Measurements from ENCODE around the gene ASPSCR1.

ASPSCR1 gene

DNA sequence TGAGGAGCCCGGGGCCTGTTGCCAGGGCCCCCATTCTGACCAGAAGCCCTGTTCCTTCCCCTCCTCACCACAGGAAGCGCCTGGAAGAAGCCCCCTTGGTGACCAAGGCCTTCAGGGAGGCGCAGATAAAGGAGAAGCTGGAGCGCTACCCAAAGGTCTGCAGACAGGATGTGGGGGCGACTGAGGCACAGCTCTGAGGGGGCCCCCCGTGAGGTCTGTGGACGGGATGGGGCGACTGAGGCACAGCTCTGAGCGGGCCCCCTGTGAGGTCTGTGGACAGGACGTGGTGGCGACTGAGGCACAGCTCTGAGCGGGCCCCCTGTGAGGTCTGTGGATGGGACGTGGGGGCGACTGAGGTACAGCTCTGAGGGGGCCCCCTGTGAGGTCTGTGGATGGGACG lies 32.0 kb downstream of the ASPSCR1 start:
- FAIRE-seq: no peak
- DNase-seq (ENCODE audit: insufficient read length, low spot score): no peak

DNA sequence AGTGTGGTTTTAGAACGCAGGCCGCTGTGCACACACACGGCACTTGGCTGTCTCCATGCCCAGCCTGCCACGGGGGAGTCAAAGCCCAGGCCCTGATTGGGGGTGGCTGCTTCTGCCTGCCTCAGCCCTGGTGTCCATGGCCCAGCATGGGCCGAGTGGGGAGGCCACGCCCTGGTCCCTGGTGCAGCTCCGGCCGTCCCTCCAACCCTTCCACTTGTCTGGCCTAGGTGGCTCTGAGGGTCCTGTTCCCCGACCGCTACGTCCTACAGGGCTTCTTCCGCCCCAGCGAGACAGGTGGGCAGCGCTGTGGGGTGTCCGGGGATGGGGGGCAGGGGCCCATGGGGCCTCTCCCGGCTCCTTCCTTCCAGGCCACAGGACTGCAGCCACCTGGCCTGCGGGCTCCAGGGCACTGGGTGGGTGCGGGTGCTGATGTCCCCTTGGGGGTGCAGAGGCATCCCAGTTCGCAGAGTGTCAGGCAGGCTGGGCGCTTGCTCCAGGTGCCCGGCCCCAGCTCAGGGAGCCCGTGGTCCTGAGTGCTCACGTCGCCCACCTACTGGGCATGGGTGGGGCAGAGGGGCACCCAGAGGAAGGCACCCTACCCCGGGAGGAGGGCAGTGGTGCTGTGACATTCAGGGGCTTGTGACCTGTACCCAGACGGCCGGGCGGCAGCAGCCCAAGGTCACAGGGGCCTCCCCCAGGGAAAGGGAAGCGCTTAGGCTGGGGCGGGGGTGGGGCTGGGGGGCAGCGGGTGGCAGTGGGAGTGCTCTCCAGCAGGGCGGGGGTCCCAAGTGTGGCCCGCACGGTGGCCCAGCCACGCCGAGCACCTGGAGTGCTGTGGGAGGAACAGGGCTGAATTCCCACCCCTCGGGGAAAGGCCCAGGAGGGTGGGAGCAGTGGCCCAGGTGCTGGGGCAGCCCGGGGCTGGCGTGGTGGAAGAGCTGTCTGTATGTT lies 33.4 kb downstream of the ASPSCR1 start:
- no peak for DNase-seq (ENCODE audit: insufficient read length, low spot score)
- FAIRE-seq: no peak

DNA sequence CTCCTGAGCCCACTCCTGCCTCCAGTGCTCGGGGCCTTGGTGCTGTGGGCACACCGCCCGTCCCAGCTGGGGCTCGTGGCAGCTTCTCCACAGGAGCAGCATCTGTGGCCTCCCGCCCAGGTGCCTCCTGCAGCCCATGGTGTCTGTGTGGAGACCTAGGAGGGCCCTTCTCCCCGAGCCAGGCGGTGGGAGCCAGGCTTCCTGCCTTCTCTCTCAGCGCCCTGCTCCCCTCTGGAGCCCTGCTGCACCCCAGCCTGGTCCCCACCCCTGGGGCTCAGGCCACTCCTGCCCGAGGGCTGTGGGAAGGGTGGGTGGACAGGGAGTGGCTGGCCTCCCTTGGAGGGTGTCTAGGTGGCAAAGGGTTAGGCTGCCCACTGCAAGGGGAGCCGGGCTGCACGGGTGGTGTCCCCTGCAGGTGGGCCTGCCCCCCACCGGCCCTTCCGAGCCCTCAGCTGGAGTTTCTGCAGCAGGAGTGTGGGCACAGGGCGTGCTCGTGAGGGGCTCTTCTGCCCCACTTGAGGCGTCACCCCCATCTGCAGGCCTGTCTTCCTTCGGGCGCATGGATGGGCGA lies 34.3 kb downstream of the ASPSCR1 start:
- DNase-seq (ENCODE audit: insufficient read length, low spot score) (no peak), FAIRE-seq (no peak)

DNA sequence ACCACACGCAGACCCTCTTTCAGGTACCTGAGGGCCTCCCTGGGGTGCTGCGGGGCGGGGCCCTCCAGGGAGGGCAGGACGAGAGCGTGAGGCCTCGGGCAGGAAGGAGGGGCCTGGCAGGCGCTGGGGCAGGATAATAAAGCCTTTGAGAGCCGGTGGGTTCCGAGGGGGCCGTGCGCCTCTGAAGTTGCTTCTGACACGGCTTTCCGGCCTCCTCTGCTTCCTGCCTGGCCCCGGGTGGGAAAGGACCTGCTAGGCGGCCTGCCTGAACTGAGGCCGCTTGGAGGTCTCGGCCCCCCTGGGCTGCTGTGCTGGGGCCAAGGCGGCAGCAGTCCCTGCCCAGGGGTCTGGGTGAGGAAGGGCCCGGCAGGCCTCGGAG lies 34.8 kb downstream of the ASPSCR1 start:
- no peak for FAIRE-seq
- DNase-seq (ENCODE audit: insufficient read length, low spot score): no peak

DNA sequence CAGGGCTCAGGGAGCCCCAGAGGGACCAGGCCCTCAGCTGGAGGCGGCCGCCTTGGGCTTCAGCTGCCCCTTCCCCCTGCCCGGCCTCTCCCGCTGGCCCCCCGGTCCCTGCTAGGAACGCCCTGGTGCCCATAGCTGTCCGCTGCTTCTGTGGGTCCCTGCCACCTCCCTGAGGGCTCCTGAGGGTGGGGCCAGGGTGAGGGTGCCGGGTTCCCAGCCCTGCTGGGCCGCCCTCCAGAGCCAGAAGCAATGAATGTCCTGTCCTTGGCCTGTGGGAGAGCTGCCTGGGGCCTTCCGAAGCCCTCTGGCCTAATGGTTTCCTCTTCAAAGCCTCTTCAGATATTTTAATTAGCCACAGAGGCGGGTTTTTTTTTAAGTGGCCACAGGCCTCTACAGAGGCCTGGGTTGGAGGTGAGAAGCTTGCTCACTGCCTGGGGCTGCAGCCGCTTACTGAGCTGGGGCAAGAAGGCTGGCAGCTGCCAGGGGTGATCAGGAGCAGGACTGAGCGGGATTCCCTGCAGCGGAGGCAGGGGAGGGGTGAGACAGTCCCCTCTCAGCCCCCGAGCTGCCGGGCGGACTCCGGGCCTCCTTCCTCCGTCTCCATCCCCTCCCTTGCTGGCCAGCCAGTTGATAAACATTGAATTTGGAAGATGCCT lies 35.3 kb downstream of the ASPSCR1 start:
- no peak for FAIRE-seq

DNA sequence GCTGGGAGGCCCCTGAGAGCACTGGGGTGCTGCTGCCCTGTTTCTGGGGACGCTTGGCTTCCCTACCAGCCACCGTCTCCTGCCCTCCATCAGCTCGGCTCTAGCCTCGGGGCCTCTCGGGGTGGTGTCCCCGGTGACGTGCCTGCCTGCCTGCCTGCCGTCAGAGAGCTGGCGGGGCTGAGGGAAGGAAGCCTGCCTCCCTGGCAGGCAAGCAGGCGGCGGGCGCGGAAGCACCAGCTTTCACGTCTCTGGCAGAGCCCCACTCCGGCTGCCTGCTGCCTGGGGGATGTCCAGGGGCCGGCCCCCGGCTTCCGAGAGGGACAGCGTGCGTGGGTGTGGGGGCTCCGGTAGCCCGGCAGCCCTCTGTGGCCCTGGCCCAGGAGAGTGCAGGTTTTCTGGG lies 35.9 kb downstream of the ASPSCR1 start:
- FAIRE-seq (no peak), DNase-seq (ENCODE audit: insufficient read length, low spot score) (no peak)

More for the DNA sequence above, 35.3 kb downstream of the ASPSCR1 start:
- DNase-seq (ENCODE audit: insufficient read length, low spot score): no peak

DNA sequence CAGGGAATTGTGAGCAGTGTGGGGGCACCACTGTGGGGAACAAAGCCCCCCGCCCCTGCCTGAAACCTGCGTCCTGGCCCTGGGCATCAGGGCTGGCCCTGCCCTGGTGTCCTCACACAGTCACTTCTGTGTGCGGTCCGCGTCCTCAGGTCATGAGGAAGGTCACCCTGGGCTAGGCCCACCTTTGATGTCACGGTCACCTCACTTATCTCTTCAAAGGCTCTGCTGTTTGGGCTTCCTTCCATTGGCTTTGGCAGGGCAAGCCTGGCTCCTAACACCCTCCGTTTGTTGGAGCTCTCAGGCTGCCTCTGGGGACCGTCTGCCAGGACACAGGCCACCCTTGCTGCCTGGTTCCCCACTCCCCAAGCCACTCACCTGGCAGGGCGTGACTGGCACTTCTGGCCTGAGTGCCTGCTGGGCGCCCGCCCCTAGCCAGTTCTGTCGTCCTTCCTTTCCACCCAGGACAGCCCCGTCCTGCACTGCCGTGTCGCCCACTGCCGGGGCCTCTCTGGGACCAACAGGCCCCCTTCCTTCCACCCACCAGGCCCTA lies 36.4 kb downstream of the ASPSCR1 start:
- no peak for FAIRE-seq
- DNase-seq (ENCODE audit: insufficient read length, low spot score): no peak

DNA sequence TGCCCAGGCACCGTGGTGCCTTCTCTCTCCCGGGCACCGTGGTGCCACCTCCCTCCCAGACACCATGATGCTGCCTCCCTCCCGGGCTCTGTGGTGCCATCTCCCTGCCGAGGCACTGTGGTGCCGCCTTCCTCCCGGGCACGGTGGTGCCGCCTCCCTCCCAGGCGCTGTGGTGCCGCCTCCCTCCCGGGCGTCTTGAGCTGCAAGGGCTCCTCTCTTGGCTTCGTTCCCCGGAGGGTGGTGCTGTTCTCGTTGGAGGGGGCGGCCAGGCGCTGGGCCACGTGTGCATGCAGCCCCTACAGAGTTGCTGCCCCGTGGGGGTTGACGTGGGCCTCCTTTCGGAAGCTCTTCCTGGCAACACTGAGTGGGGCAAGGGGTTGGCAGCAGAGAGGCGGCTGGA lies 37.0 kb downstream of the ASPSCR1 start:
- no peak for FAIRE-seq
- DNase-seq (ENCODE audit: insufficient read length, low spot score): no peak

DNA sequence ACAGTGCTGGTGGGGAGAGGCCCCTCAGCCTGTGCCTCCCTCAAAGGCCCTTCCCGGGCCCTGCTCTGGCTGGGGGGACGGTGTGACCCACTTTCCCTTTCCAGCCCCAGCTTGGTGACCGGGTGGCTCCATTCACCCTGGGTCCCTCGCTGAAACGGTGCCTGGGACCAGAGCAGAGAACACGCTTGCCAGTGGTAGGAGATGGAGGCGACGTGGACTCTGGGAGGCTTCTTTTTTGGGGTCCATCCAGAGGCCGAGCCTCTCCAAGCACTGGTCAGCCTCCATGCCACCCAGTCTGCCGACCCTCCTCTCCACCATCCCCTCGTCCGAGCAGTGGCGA lies 37.5 kb downstream of the ASPSCR1 start:
- FAIRE-seq (no peak), DNase-seq (ENCODE audit: insufficient read length, low spot score) (no peak)

DNA sequence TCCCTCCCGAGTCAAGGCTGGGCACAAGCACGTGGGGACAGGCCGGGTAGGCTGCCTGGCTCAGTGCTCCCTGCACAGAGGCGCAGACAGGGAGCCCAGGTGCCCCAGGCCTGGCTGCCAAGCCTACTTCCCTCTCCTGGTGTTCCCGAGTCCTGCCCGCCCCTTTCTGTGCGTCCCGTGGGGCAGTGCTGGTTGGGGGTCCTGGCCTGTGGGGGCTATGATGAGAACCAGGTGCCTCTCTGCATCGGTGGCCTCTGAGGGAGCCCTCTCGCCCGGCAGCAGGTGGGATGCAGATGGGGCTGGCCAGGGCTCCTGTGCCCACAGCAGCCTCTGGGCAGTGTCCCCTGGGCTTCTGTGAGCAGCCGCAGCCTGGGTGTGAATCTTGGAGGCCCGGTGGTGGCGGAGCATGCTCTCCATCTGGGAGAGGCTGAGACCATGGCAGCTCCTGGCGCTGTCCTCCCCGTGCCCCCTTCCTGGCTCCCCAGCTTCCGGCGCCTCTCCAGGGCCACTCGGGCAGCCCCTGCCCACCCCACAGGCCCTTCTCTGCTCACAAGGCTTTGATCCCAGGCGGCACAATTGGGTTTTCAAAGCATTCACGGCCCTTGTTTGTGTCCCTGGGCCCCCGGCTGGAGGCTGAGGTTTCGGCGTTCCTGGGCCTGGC lies 38.0 kb downstream of the ASPSCR1 start:
- no peak for DNase-seq (ENCODE audit: insufficient read length, low spot score)
- FAIRE-seq: no peak

DNA sequence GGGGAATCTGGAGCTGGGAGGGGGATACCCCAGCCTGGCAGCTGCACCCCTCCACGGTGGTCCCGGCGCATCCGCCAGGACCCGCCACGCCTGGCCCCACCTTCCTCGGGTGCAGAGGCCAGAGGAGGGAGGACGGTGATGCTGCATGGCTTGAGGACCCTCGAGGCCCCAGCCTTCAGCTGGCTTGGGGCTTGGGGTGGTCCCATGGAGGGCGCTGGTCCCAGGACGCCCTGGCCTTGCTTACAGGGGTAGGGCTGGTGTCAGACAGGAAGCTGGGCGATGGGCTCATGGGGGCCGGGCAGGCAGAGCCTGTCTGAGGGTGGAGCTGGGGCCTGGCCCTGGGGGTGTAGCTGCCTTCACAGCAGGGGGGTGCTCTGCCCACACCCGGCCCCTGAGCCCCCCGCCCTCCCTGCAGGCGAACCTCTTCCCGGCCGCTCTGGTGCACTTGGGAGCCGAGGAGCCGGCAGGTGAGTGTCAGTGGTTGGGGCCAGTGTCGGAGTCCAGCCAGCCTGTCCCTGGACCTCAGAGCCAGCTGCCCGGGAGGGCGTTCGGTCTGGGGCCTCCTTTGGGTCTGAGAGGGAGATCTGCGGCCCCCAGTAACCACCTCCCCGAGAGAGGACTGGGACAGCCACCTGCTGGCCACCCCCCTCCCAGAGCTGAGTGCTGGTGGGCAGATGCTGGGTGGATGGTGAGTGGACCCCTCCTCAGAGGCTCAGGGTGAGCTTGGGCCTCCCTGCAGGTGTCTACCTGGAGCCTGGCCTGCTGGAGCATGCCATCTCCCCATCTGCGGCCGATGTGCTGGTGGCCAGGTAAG lies 38.8 kb downstream of the ASPSCR1 start:
- no peak for DNase-seq (ENCODE audit: insufficient read length, low spot score)
- no peak for FAIRE-seq

DNA sequence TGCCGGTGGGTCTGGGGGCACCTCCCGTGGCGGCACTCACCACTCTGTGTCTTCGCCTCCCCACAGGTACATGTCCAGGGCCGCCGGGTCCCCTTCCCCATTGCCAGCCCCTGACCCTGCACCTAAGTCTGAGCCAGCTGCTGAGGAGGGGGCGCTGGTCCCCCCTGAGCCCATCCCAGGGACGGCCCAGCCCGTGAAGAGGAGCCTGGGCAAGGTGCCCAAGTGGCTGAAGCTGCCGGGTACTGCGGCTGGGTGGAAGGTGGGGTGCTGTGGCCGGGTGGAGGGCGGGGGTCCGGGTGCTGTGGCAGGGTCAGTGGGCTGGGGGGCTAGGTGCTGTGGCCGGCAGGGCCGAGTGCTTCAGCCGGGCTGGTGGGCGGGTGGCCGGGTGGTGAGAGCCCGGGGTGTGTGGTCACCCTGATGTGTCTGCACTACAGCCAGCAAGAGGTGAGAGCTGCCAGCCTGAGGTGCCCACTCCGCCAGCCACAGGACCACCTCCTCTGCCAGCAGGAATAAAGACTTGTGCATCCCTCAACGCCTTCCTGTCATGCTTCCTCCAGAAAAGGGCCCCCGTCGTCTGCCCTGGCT lies 39.5 kb downstream of the ASPSCR1 start:
- no peak for DNase-seq (ENCODE audit: insufficient read length, low spot score)
- no peak for FAIRE-seq

DNA sequence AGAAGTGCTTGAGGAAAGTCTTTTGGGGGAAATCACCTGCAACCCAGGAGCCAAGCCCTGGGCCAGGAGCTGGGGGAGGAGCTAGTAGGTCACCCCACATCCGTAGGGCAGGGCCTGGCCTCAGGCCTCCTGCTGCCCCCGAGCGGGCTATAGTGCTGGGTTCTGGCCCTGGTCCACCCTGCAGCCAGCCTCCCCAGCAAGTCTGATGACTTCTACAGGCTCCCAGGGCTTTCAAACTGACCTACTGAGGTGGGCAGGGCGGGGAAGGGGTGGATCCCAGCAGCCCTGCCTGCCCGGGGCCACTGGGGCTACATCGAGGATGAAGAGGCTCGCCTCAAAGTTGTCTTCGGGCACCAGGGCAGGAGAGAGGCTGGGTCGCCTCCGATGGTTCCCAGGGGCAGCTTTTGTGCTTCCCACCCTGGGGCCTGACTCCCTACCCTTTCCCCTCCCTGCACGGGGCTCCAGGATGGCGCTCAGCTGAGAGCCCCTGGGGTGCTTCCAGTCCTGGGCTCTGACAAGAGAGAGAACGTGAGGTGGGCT lies 40.3 kb downstream of the ASPSCR1 start:
- FAIRE-seq: no peak
- no peak for DNase-seq (ENCODE audit: insufficient read length, low spot score)

DNA sequence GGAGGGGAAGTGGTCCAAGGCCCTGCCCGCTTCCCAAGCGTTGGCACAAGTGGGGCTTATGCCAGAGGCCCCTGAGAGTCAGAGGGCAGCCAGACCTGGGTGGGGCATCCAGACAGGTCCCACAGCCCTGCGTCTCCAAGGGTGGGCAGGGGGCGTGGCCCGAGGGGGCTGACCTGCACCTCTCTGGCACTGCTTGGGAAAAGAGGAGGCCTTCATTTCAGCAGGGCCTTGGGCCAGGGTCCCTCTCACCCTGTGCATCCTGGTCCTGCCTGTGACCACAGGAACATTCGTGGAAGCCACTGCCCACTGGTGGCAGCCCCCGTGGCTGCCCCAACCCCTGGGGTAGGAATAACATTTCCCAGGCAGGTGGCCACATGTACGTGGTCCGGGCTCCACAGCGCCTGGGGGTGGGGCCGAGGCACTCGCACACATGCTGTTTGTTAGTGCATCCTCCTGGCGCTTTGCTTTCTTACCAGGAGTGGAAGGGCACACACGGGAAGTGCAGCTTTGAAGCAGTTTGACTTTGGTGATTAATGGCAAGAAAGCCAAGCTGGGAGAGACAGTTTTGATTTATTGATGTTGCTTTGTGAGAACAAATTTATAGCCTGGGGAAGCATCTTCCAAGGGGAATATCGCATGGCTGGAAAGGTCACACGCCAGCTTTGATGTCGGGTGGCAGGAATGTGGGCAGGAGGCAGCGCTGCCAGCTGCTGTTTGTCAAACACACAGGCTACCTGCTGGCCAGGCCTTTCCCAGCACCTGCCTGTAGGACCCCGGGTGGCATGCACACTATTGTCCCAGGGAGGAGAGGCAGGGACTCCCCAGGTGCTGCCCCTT lies 40.9 kb downstream of the ASPSCR1 start:
- DNase-seq (ENCODE audit: insufficient read length, low spot score) (no peak), FAIRE-seq (no peak)

DNA sequence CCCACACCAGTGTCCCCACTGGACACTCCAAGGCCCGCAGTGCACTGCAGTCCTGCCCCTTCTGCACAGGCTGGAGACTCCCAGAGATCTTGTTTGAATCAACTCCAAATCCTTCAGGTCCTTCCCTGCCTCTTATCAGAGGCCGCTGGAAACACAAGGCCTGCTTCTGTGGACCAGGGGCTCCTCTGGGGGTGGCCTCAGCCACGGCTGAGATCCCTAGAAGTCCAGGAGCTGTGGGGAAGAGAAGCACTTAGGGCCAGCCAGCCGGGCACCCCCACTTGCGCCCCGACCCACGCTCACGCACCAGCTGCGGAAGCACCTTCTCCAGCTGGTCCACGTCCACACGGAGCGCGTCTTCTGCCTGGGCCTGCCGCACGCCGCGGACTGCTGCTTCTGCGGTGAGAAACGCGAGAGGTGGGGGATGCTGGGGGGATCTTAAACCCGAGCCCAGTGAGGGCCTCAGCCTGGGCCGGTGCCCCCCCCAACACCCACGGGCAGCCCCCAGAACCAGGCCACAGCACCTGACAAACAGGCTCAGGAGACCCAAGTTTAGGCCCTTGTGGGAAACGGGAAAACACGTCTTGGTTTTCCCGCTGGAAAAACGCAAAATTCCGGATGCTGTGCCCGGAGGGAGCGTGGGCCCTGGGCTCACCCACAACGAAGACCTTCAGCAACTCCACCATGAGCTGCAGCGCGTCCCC lies 41.7 kb downstream of the ASPSCR1 start:
- no peak for DNase-seq (ENCODE audit: insufficient read length, low spot score)
- FAIRE-seq: no peak

DNA sequence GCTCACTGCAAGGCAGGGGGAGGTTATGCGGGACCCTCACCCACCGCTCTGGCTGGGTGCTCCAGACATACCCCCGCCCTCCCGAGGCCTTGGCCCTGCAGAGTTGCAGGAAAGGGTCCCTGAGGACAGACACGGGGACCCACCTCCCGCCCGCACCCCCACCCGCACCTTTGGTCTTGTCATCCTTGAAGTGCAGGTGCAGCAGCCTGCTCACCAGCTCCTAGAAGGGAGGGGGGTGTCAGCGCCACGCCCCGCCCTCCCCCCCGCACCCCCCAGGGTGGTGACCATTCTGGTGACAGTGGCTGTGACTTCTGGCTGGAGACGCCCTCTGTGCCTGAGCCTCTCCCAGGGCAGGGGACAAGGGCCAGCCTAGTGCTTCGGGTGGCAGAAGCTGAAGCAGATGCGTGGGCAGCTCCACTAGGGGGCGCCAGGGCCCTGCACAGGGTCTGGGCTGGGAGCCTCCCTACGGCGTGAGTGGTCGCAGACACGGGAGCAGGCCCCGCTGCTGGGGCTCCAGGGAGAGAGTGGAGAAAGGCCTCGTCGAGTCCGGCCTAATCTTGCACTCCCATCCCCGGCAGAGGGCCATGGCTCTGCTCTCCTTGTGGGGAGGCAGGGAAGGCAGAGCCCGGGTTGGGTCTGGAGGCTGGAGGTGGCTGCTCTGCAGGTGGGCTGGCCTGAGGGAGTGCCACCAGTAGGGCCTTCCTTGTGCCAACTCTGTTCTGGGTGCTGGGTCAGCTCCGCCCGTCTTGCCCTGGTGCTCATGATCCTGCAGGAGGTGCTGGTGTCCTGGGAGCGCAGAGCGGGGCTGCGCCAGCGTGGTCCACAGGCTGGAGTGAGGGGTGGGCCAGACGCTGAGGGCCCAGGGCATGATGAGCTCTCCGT lies 42.5 kb downstream of the ASPSCR1 start:
- DNase-seq (ENCODE audit: insufficient read length, low spot score) (peak; percentile 90), FAIRE-seq (no peak)

DNA sequence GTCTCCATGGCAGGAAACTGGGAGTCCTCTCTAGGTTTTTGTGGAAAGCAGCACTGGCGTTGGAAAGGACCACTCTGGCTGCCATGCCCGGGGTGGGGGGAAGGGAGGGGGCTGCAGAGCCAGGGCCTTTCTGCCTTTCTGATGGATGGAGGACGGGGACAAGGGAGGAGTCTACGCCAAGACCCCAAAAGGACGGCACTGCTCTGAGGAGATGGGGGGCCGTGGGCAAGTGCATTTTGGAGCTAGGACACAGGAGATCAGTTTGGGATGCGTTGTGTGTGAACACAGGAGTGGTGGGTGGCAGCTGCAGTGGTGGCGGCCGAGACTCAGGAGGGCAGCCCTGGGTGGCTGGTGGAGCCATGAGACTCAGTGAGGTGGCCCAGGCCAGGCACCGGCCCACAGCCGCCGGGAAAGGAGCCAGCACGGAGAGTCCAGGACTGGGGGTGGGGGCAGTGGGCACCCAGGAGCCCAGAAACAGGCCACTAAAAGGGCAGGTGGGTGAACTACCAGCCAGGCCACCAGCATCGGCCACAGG lies 43.2 kb downstream of the ASPSCR1 start:
- FAIRE-seq (no peak), DNase-seq (ENCODE audit: insufficient read length, low spot score) (no peak)
